ENCODE measurements around the gene BMP4.

BMP4 gene

GRCh38 chr14:53932966-53933365 is 23.7 kb downstream of the BMP4 start:
- TF ChIP-seq CTCF (IDR thresholded peaks at IDR 0.05; ENCODE audit: low read length, missing control alignments): no peak
- DNase-seq (ENCODE audit: low read depth): no peak
- H3K4me3 ChIP-seq (replicated peaks; ENCODE audit: low read depth, low read length): no peak overlapping the region

GRCh38 chr14:53929871-53930715 is 26.5 kb downstream of the BMP4 start:
- DNase-seq (ENCODE audit: low read depth): no peak
- peak; percentile 39 for TF ChIP-seq CTCF (IDR thresholded peaks at IDR 0.05; ENCODE audit: low read length, missing control alignments)
- no peak overlapping the region for H3K4me3 ChIP-seq (replicated peaks; ENCODE audit: low read depth, low read length)

GRCh38 chr14:53927171-53927570 is 29.5 kb downstream of the BMP4 start:
- peak; percentile 30 for DNase-seq (ENCODE audit: low read depth)
- H3K4me3 ChIP-seq (replicated peaks; ENCODE audit: low read depth, low read length): no peak overlapping the region

GRCh38 chr14:53925201-53925766 is 31.3 kb downstream of the BMP4 start:
- TF ChIP-seq CTCF (IDR thresholded peaks at IDR 0.05; ENCODE audit: low read length, missing control alignments): no peak
- no peak for DNase-seq (ENCODE audit: low read depth)
- H3K4me3 ChIP-seq (replicated peaks; ENCODE audit: low read depth, low read length): no peak overlapping the region

More at GRCh38 chr14:53927171-53927570, 29.5 kb downstream of the BMP4 start:
- no peak for TF ChIP-seq CTCF (IDR thresholded peaks at IDR 0.05; ENCODE audit: low read length, missing control alignments)

GRCh38 chr14:53924753-53925152 is 31.9 kb downstream of the BMP4 start:
- H3K4me3 ChIP-seq (replicated peaks; ENCODE audit: low read depth, low read length): no peak overlapping the region
- TF ChIP-seq CTCF (IDR thresholded peaks at IDR 0.05; ENCODE audit: low read length, missing control alignments): no peak
- DNase-seq (ENCODE audit: low read depth): peak; percentile 78

GRCh38 chr14:53921027-53921426 is 35.6 kb downstream of the BMP4 start:
- TF ChIP-seq CTCF (IDR thresholded peaks at IDR 0.05; ENCODE audit: low read length, missing control alignments): no peak
- H3K4me3 ChIP-seq (replicated peaks; ENCODE audit: low read depth, low read length): no peak overlapping the region
- DNase-seq (ENCODE audit: low read depth): no peak

Measured in fibroblast of pulmonary artery (primary cell).